CD4-positive, alpha-beta T cell treated with Interleukin-21 for 1 hour (primary cell): ENCODE measurements around the gene PHC3.
"Not testable (repeated sequence)": the region's sequence is repeated elsewhere in the genome, so short reads cannot be mapped to it uniquely, and the experiment has no call there.

Experiments used
- DNase-seq: peaks from one replicate; pipeline ENCODE4 v3.0.0-alpha.2; 2020

Gene PHC3

DNA sequence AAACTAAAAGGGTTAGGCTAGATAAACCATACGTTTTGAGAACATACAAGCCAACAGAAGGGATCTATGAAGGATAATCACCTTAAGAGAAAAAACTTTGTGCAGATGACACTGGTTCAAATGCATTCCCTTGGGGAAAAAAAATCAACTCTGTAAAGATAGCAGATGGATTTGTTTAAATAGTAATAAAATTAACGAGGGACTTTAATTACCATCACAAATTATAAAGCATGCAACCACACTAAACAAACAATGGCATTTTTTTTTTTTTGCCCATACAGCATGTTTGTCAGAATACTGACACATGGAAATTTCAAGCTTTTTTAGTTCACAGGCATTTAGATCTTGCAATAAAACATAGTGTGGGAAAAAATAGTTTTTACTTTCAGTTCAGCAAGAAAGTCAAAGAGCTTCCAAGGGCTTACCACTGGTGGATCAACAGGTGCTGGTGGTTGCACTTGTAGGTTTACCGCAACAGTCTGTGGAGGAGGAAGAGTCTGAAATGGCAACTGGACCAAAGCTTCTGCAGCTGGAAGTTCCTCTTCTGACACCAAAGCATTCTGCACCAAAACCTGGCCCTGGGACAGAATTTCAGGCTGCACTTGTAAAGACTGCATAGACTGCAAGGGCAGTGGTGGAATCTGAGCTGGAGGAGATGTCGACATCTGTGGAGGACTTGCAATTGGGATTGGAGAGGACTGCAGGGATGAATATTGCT lies 53.1 kb downstream of the PHC3 start:
- peak; percentile 14 for DNase-seq

GRCh38 chr3:170117134-170117533 lies 64.4 kb downstream of the PHC3 start:
- no peak for DNase-seq

GRCh38 chr3:170114165-170114564 lies 67.4 kb downstream of the PHC3 start:
- DNase-seq, result not testable (repeated sequence)

DNA sequence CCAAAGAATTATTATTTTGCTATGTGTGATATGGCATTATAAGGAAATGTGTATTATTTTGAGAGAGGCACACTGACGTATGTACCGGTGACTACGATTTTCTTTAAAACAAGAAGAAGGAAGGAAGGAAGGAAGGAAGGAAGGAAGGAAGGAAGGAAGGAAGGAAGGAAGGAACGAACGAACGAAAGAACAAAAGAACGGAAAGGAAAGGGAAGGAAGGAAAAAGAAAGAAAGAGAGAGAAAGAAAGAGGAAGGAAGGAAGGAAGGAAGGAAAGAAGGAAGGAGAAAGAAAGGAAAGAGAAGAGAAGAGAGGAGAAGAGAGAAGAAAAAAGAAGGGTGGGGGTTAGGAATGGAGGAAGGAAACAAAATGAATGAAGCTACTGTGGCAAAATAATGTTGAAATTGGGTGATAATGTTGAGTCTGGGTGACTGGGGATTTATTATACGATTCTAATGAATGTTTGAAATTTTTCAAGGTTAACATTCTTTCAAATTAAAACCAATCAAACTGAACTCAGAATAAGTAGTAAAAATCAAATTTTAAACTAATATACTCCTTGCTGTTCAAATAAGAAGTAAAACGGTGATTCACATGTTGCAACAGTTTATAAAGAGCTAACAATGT lies 70.3 kb downstream of the PHC3 start:
- no peak for DNase-seq

DNA sequence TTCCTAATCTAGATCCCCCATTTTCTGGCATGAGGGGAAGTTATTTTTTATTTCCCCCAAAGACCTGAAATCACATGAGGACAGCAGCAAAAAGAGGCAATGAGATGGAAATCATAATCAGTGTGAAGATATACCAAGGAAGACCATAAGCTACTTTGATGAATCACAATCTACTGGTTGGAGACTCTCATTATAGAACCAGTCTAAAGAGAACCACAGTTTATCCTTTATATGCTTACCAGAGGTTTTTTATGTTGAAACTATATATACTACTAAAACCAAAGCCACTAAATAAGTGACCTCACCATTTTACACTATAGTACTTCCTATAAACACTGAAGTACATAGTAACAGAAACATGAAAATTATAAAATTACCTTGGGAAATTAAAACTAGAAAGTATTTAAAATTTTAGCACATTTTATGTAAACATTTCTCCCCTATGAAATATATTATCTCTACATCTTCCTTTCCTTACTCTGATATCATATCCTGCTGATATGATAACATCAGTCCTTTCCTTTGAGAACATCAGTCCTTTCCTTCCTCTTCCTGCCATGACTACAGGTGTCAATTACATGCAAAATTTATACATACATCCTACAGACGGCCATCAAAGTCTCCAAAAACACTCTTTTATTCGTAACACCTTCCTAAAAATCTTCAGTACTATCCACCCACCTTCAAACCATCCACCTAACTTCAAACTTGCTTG lies 71.8 kb downstream of the PHC3 start:
- no peak for DNase-seq

- DNase-seq, result no peak
These were observed 72.6 kb downstream of the PHC3 start for GRCh38 chr3:170108955-170109354.

DNA sequence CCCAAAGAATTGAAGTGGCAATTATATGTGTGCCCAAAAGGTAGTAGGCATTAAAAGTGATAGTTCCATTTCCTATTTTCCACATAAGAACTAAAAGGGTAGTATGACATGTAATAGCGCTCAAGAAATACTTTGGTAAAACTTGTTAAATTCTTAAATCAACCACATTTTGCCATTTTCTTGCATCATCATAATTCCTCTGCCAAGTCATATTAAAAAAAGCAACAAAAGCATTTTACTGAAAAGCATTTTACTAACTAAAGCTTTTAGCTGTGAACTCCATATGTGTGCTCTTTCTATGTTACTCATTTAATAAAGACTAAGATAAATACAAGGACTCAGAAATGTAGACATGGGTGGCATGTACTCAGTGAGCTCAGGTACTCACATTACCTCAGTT lies 73.6 kb downstream of the PHC3 start:
- DNase-seq, result no peak

DNA sequence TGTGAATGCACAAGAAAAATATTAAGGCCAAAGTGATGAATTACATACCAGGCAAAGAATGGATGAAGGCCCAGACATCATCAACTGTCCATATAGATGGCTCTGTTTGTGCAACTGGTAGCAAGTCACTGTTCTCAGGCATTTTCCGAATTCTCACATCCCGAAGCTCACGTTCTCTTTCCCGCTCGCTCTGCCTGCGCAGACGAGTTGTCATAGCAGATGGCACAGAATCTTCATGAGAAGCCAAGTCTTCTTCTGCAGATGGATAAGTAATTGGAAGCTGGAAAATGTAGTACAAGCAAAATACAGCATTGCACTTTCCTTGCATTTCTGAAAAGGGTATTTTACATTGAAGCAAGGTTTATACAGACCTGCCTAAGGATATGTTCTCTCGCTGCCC lies 79.1 kb downstream of the PHC3 start:
- no peak for DNase-seq

DNA sequence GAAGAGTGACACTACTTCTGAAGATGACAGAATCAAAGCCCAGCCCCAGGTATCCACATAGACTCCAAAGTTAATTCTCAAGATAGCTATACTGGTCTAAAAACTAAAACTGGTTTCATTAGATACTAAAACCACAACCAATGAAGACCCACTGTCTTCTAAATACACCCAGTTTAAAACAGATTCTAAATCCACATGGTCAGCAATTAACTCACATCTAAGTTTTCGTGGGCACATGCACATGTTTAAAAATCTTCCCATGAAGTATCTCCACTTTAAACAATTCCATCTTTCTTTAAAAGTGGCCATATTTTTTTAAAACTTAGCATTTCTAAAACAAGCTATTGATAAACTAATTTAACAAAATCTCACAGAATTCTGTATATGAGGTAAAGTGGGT lies 80.6 kb downstream of the PHC3 start:
- no peak for DNase-seq

- no peak for DNase-seq
These were observed 82.8 kb downstream of the PHC3 start for GRCh38 chr3:170098753-170099152.

DNA sequence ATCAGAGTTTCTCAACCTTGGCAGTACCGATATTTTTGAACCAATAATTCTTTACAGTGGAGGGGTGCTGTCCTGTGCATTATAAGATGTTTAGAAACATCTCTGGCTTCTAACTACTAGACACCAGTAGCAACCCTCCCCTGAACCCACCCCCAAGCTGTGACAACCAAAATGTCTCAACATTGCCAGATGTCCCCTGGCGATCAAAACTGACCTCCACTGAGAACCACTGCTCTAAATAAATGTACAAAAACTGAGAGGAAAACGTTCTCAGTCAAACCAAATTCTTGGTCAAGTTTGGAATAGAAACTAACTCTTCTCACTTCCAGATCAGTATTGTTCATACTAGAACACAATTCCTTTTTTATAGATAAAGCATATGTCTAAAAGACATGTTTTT lies 85.2 kb downstream of the PHC3 start:
- no peak for DNase-seq

DNA sequence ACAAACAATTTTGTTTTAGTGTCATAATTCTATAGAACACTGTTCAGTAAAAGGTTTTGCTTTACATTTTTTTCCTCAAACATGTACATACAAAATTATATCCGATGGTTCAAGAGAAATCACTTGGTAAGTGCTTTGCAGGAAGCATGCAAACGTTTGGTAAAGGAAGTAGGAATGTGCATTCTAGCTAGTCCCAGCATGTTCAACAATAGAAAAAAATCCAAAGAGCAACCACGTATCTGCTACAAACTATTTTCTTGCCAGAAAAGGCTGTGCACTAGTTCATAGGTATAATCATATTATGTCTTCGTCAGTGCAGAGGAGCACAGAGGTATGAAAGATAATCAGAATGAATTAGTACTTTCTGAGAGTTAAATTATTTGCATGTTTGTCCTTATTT lies 85.8 kb downstream of the PHC3 start:
- no peak for DNase-seq

GRCh38 chr3:170092907-170093306 lies 88.6 kb downstream of the PHC3 start:
- DNase-seq, result no peak

- no peak for DNase-seq
These were observed 90.9 kb downstream of the PHC3 start for GRCh38 chr3:170090601-170090981.

DNA sequence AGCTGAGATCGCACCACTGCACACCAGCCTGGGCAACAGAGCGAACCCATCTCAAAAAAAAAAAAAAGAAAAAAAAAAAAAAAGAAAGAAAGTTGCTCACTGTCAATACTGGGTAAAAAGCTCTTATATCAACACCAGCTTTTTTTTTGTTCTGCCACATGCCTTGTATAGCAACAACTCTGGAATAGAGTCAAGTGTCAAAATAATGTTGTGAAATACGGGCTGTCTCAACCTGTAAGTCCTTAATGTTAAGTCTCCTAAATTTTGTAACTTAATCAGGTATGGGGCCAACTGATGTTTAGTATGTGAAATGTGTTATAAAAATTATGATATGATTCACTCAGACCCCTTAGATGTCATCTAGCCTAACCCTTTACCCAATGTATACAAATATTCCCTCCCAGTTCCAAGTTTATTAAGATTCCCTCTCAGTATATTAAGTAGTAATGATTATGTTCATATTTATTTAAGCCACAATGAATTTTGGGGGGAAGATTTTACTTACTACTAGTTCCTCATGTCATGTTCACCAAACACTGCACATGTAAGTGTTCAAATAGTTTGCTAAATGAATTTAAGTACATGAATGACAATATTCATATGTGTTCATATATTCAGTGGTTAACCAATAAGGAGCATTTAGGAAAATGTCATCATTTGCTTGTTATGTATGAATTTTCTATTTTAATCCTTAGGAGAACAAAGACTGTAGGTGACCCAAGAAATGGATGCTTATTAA lies 91.5 kb downstream of the PHC3 start:
- DNase-seq, result no peak

GRCh38 chr3:170085396-170085795 lies 96.1 kb downstream of the PHC3 start:
- no peak for DNase-seq

DNA sequence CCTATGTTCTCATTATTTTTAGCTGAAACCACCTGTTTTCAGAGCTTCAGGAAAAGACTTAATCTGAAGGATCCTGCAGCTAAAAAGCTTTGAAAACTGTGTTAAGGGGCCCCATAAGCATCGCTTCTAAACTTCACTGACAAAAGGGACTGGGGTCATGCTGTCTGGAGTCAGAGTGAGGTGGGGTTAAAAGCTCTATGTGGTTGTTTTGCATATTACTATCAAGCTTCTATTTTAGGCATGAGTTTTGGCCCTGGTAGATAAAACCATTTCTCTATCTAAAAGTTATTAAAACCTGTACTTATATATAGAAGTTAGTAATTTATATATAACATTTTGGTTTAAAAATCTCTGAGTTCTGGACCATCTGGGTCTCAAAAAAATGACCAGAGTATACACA lies 98.2 kb downstream of the PHC3 start:
- no peak for DNase-seq

- DNase-seq, result no peak
These were observed 100.3 kb downstream of the PHC3 start for GRCh38 chr3:170081079-170081741.

DNA sequence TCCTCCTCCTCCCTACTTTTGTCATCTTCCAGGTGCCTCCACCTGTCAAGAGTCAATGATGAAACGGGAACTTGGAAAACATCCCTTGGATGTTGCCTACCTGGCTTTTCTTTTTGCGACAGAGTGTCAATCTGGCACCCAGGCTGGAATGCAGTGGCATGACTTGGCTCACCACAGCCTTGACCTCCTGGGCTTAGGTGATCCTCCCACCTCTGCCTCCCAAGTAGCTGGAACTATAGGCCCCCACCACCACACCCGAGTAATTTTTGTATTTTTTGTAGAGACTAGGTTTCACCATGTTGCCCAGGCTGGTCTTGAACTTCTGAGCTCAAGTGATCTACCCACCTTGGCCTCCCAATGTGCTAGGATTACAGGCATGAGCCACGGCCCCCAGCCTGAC lies 100.9 kb downstream of the PHC3 start:
- no peak for DNase-seq

- no peak for DNase-seq
These were observed 101.9 kb downstream of the PHC3 start for GRCh38 chr3:170079536-170080165.

DNA sequence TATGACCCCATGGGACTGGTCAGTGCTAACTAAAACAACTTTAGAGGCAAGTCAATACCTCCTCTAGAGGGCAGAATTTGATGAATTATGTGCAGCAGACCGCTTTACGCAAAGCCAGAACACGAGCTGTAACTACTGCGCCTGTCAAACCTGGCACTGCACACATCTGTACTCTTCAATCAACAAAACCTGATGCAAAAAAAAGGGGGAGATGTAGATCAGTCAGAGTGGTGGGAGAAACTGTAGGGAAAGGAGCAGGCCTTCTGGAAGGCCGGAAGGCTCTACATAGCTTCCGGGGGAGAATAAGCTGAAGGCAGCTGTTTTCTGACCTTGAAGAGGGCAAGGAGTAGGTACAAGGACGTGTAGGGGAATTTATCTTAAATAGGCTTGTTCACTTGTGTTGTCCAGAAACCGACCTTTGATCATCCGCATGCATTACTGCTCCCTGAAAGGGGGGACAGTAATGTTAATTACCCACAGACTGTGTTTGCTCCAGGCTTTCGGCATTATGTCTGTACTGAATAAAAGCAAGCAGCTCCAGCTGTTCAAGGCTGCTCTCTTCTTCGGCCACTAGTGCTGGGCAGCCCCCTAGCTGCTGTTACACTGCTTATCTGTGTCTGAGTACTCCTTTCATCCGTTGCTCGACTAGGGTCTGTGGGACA lies 102.8 kb downstream of the PHC3 start:
- DNase-seq, result no peak

DNA sequence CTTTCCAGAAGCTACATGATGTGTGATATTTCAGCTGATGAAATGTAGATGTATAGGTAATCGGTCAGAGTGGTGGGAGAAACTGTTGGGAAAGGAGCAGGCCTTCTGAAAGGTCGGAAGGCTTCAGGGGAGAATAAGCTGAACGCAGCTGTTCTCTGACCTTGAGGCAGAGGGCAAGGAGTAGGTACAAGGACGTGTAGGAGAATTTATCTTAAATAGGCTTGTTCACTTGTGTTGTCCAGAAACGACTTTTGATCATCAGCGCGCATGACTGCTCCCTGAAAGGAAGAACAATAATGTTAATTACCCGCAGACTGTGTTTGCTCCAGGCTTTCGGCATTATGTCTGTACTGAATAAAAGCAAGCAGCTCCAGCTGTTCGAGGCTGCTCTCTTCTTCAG lies 104.2 kb downstream of the PHC3 start:
- DNase-seq, result no peak
